Neural progenitor cell (in vitro differentiated cells): ENCODE results near the gene ATP5MG. TPM values are rescaled to one million over a fixed set of nuclear protein-coding genes. Genes with fewer than 3 reads are reported as not detected.

Source experiments
- DNase-seq: peaks from one replicate; pipeline ENCODE4 v3.0.0-alpha.2; 2016; ENCODE audit warnings: low spot score
- H2AFZ ChIP-seq: fragments of 200-600 bp; sonication (generic); replicated peaks from 2 replicates; pipeline ENCODE4 v1.6.1; 2016; ENCODE audit warnings: antibody characterized with exemption
- H3F3A ChIP-seq: fragments of 200-600 bp; sonication (generic); 2 replicates; pipeline ENCODE4 v1.6.1; 2016; ENCODE audit warnings: antibody characterized with exemption, low read depth
- H3K27ac ChIP-seq: fragments of 200-600 bp; sonication (generic); 2 replicates; pipeline ENCODE4 v1.5.1; 2016; ENCODE audit warnings: mild to moderate bottlenecking
- H3K27me3 ChIP-seq: fragments of 200-600 bp; sonication (generic); 2 replicates; pipeline ENCODE4 v1.6.1; 2016; ENCODE audit warnings: mild to moderate bottlenecking, moderate library complexity
- H3K36me3 ChIP-seq: fragments of 200-600 bp; sonication (generic); 2 replicates; pipeline ENCODE4 v1.5.1; 2016
- H3K4me1 ChIP-seq: fragments of 200-600 bp; sonication (generic); 2 replicates; pipeline ENCODE4 v1.6.1; 2016; ENCODE audit warnings: mixed run types
- H3K4me2 ChIP-seq: fragments of 200-600 bp; sonication (generic); 2 replicates; pipeline ENCODE4 v1.6.1; 2016
- H3K4me3 ChIP-seq: fragments of 200-600 bp; sonication (generic); 2 replicates; pipeline ENCODE4 v1.5.1; 2016
- H3K79me2 ChIP-seq: fragments of 200-600 bp; sonication (generic); 2 replicates; pipeline ENCODE4 v1.6.1; 2016; ENCODE audit warnings: low read depth
- H3K9ac ChIP-seq: fragments of 200-600 bp; sonication (generic); 2 replicates; pipeline ENCODE4 v1.6.1; 2016
- H3K9me3 ChIP-seq: fragments of 200-600 bp; sonication (generic); 2 replicates; pipeline ENCODE4 v1.5.1; 2016; ENCODE audit warnings: low read depth
- H4K20me1 ChIP-seq: fragments of 200-600 bp; sonication (generic); 2 replicates; pipeline ENCODE4 v1.6.1; 2016; ENCODE audit warnings: low read depth
- H3K27ac Mint-ChIP-seq: 3 replicates; pipeline ENCODE4 v1.8.0; 2021; ENCODE audit warnings: mixed read lengths
- H3K27me3 Mint-ChIP-seq: 2 replicates; pipeline ENCODE4 v1.8.0; 2022; ENCODE audit warnings: low read depth, mild to moderate bottlenecking, inconsistent platforms, moderate library complexity, mixed read lengths; ENCODE audit not compliant: insufficient read depth
- H3K36me3 Mint-ChIP-seq: 3 replicates; pipeline ENCODE4 v1.8.0; 2021; ENCODE audit warnings: mixed read lengths
- H3K4me1 Mint-ChIP-seq: 3 replicates; pipeline ENCODE4 v1.8.0; 2021; ENCODE audit warnings: mixed read lengths
- H3K4me3 Mint-ChIP-seq: 3 replicates; pipeline ENCODE4 v1.8.0; 2021; ENCODE audit warnings: mild to moderate bottlenecking, moderate library complexity, mixed read lengths
- H3K9me3 Mint-ChIP-seq: 3 replicates; pipeline ENCODE4 v1.8.0; 2020; ENCODE audit warnings: mixed read lengths
- CTCF ChIP-seq: fragments of 200-600 bp; sonication (generic); IDR thresholded peaks from 2 replicates; pipeline ENCODE4 v1.5.1; 2017; ENCODE audit warnings: antibody characterized with exemption, mild to moderate bottlenecking
- EZH2 ChIP-seq: fragments of 200-600 bp; sonication (generic); IDR thresholded peaks from 2 replicates; pipeline ENCODE4 v1.6.1; 2017; ENCODE audit warnings: antibody characterized with exemption, mild to moderate bottlenecking, moderate library complexity
- EZH2phosphoT487 ChIP-seq: fragments of 200-600 bp; sonication (generic); IDR thresholded peaks from 2 replicates; pipeline ENCODE4 v1.6.1; 2017; ENCODE audit warnings: antibody characterized with exemption
- total RNA-seq: library from RNA; depleted of rRNA; stranded (reverse); fragments of >200 nt; gene quantifications from 2 replicates; pipeline ENCODE4 v1.2.3, GENCODE V29; 2015; ENCODE audit warnings: low replicate concordance

ATP5MG gene
- total RNA-seq, 1 donor from 2014 or later, result 113 TPM

- H3K27me3 Mint-ChIP-seq, result no peaks in the 10 kb centered on the region
- Histone ChIP-seq H3K9ac (no peak overlapping the region), H3K4me1 (no peaks in the 10 kb centered on the region), H3K27me3 (no peaks in the 10 kb centered on the region), H2AFZ (no peak overlapping the region), H4K20me1 (no peaks in the 10 kb centered on the region), H3K4me2 (no peak overlapping the region), H3F3A (peaks cover 8% of the 10 kb centered on the region), H3K27ac (no peak overlapping the region), H3K79me2 (no peaks in the 10 kb centered on the region), H3K9me3 (no peaks in the 10 kb centered on the region), H3K36me3 (no peaks in the 10 kb centered on the region), H3K4me3 (no peak overlapping the region)
- TF ChIP-seq EZH2phosphoT487 (no peak), CTCF (no peak), EZH2 (no peak)
- H3K36me3 Mint-ChIP-seq, result no peaks in the 10 kb centered on the region
- no peak overlapping the region for H3K4me3 Mint-ChIP-seq
- no peaks in the 10 kb centered on the region for H3K9me3 Mint-ChIP-seq
- H3K4me1 Mint-ChIP-seq, result no peaks in the 10 kb centered on the region
- H3K27ac Mint-ChIP-seq, result no peak overlapping the region
- DNase-seq, result no peak
These were observed 16.4 kb downstream of the ATP5MG start for GRCh38 chr11:118417801-118418200.

GRCh38 chr11:118418766-118419165 is 17.4 kb downstream of the ATP5MG start:
- Mint-ChIP-seq H3K9me3 (no peaks in the 10 kb centered on the region), H3K27me3 (no peaks in the 10 kb centered on the region), H3K4me1 (no peaks in the 10 kb centered on the region), H3K4me3 (no peak overlapping the region), H3K27ac (no peak overlapping the region), H3K36me3 (no peaks in the 10 kb centered on the region)
- no peak overlapping the region for H3K4me3 ChIP-seq
- H3F3A ChIP-seq, result peaks cover 8% of the 10 kb centered on the region
- no peaks in the 10 kb centered on the region for H3K36me3 ChIP-seq
- H3K9me3 ChIP-seq, result no peaks in the 10 kb centered on the region
- H3K4me2 ChIP-seq, result no peak overlapping the region
- no peak overlapping the region for H3K27ac ChIP-seq
- no peaks in the 10 kb centered on the region for H4K20me1 ChIP-seq
- no peaks in the 10 kb centered on the region for H3K79me2 ChIP-seq
- H3K9ac ChIP-seq, result no peak overlapping the region
- no peaks in the 10 kb centered on the region for H3K27me3 ChIP-seq
- TF ChIP-seq CTCF (no peak), EZH2phosphoT487 (no peak), EZH2 (no peak)
- DNase-seq, result no peak
- no peak overlapping the region for H2AFZ ChIP-seq
- H3K4me1 ChIP-seq, result no peaks in the 10 kb centered on the region

GRCh38 chr11:118427707-118428106 is 26.3 kb downstream of the ATP5MG start:
- H3K4me1 ChIP-seq, result no peaks in the 10 kb centered on the region
- H3K27ac ChIP-seq, result no peak overlapping the region
- Mint-ChIP-seq H3K27me3 (peaks cover 2% of the 10 kb centered on the region), H3K9me3 (no peaks in the 10 kb centered on the region), H3K4me1 (no peaks in the 10 kb centered on the region), H3K4me3 (no peak overlapping the region), H3K27ac (no peak overlapping the region), H3K36me3 (no peaks in the 10 kb centered on the region)
- no peak for TF ChIP-seq EZH2
- no peaks in the 10 kb centered on the region for H3K27me3 ChIP-seq
- no peak overlapping the region for H2AFZ ChIP-seq
- H3K4me3 ChIP-seq, result no peak overlapping the region
- H3K36me3 ChIP-seq, result no peaks in the 10 kb centered on the region
- no peaks in the 10 kb centered on the region for H4K20me1 ChIP-seq
- no peaks in the 10 kb centered on the region for H3F3A ChIP-seq
- H3K9me3 ChIP-seq, result no peaks in the 10 kb centered on the region
- no peak for DNase-seq
- no peak overlapping the region for H3K4me2 ChIP-seq
- no peaks in the 10 kb centered on the region for H3K79me2 ChIP-seq
- H3K9ac ChIP-seq, result no peak overlapping the region

GRCh38 chr11:118430956-118431355 is 29.6 kb downstream of the ATP5MG start:
- Histone ChIP-seq H3K36me3 (no peaks in the 10 kb centered on the region), H3K9ac (no peak overlapping the region), H3K4me3 (no peak overlapping the region), H3K9me3 (no peaks in the 10 kb centered on the region), H4K20me1 (no peaks in the 10 kb centered on the region), H3K79me2 (no peaks in the 10 kb centered on the region), H3K4me2 (no peak overlapping the region), H3K27me3 (no peaks in the 10 kb centered on the region), H3K27ac (no peak overlapping the region), H3K4me1 (peaks cover 9% of the 10 kb centered on the region), H3F3A (peaks cover 24% of the 10 kb centered on the region), H2AFZ (no peak overlapping the region)
- peak; percentile 12 for DNase-seq
- H3K27me3 Mint-ChIP-seq, result peaks cover 5% of the 10 kb centered on the region
- TF ChIP-seq CTCF (peak; percentile 12), EZH2phosphoT487 (no peak)
- no peaks in the 10 kb centered on the region for H3K9me3 Mint-ChIP-seq
- H3K27ac Mint-ChIP-seq, result no peak overlapping the region
- H3K36me3 Mint-ChIP-seq, result no peaks in the 10 kb centered on the region
- H3K4me3 Mint-ChIP-seq, result no peak overlapping the region
- H3K4me1 Mint-ChIP-seq, result peaks cover 15% of the 10 kb centered on the region
